Testis (tissue), 2 donors: ENCODE data around the gene DOK5.

Experiments used
- CTCF ChIP-seq, 3 experiments: fragments of 450-650 bp in 2 of 3; fragments of 200-600 bp in 1 of 3; sonication (generic) in 1 of 3; IDR thresholded peaks; one replicate each; pipeline ENCODE4 v1.5.1; 2016 to 2019; ENCODE audit warnings: antibody characterized with exemption in 3 of 3, mild to moderate bottlenecking in 2 of 3, moderate library complexity in 1 of 3
- POLR2A ChIP-seq: fragments of 450-650 bp; IDR thresholded peaks from one replicate; pipeline ENCODE4 v1.6.1; 2017; ENCODE audit warnings: antibody characterized with exemption, mild to moderate bottlenecking, moderate library complexity

- no peak for TF ChIP-seq CTCF (IDR thresholded peaks at IDR 0.05)
- TF ChIP-seq POLR2A, result no peak
These were observed 11.2 kb downstream of the DOK5 start for GRCh38 chr20:54486585-54486984.
